GM19455 (cell line): ENCODE results near the gene SPIB.
"Not testable (repeated sequence)": the region's sequence is repeated elsewhere in the genome, so short reads cannot be mapped to it uniquely, and the experiment has no call there.

Experiments
- ATAC-seq: cut with Tn5 transposase; IDR thresholded peaks from one replicate; pipeline ENCODE4 v1.9.1; 2021; ENCODE audit not compliant: unreplicated experiment

SPIB gene

GRCh38 chr19:50465986-50466705, 47.4 kb downstream of the SPIB start:
- ATAC-seq: no peak

DNA sequence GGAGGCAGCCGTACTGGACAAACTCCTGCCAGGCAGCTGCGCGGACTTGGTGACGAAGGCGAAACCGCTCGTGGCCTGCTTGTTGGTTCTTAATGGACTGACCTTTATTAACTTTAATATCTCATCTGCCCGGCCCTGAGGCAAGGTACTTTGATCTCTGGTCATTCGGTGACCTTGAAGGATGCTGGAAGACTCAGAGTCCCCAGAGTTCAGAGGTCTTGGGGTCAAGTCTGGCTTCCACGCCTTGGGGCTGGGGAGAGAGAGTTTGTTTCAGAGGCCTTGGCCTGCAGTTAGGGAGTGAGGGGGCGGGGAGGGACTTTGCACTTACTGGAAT, 47.9 kb downstream of the SPIB start:
- ATAC-seq: no peak

GRCh38 chr19:50467566-50467965, 48.8 kb downstream of the SPIB start:
- no peak for ATAC-seq

GRCh38 chr19:50468818-50469217, 50.1 kb downstream of the SPIB start:
- ATAC-seq: no peak

DNA sequence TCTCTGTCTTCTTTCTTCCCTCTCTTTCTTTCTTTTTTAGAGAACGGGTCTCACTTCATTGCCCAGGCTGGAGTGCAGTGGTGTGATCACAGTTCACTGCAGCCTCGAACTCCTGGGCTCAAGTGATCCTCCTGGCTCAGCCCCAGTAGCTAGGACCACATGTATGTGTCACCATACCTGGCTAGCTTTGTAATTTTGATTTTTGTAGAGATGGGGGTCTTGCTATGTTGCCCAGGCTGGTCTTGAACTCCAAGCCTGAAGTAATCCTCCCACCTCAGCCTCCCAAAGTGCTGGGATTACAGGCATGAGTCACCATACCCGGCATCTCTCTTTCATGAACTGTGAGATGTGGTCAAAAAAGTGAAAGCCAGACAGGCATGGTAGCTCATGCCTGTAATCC, 54.6 kb downstream of the SPIB start:
- not testable (repeated sequence) for ATAC-seq

- no peak for ATAC-seq
These were observed 56.4 kb downstream of the SPIB start for GRCh38 chr19:50475101-50475568.

GRCh38 chr19:50475736-50476223, 57.0 kb downstream of the SPIB start:
- no peak for ATAC-seq

DNA sequence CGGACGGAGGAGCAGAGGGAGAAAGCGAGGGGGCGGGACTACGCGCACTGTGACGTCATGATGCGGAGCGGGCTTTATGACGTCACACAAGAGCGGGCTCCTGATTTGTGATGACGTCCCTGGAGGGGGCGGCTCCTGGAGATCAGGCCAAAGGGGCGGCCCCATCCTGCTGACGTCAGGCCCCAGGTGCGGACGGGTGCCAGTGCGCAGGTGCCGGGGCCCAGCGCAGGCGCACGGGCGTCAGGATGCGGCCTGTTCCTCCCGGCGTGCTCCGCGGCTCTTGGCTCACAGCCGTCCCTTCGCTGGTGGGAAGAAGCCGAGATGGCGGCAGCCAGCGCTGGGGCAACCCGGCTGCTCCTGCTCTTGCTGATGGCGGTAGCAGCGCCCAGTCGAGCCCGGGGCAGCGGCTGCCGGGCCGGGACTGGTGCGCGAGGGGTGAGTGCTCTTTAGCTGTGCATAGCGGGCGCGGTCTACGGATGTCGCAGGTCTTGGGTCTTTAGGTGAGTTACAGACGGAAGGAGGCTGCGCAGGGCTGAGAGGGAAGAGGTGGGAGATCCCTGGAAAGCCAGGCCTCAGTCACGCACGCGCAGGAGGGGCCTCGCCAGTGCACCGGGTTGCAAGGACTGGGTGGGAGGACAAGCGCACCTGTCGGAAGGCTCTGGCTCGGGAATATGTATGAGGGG, 57.6 kb downstream of the SPIB start, which contains the start of the genes EMC10 and GARIN5A:
Gene EMC10 (plus strand): TSS at position 284 of the 683 bp plus-strand sequence. CDS start 38 bp downstream, at position 322.
Gene GARIN5A (minus strand): TSS at position 625 of the 683 bp plus-strand sequence. CDS start 460 bp downstream, at position 165.
- peak; percentile 69 for ATAC-seq

- no peak for ATAC-seq
These were observed 58.1 kb downstream of the SPIB start for GRCh38 chr19:50476907-50477238.

DNA sequence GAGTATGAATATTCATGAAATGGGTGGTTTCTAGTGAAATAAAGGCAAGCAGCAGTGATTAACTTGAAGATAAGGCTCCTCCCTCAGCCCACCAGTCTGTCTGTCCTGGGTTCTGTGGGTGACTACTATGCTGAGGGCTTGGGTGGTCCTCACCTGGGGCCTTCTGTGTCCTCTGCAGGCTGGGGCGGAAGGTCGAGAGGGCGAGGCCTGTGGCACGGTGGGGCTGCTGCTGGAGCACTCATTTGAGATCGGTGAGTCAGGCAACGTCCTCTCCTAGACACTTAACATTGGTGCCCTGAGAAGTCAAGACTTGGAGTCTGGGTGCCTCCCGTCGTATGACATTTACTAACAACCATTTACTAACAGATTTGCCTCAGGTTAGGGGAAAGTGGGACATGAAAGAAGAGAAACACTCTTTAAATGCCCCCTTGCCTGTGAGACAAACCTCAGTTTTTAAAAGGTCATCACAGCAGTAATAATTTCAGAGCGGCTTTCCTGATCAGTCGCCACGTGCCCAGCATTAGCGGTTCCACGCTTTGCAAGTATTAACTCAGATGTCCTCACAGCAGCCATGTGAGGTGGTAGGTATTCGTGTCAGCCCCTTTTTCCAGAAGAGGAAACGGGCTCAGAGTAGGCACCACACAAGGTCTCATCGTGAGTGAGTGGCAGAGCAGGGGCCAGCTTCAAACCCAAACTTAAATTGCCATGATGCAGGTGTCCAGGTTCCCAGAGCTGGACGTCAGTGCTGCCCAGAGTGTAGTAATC, 59.2 kb downstream of the SPIB start:
- no peak for ATAC-seq

GRCh38 chr19:50478901-50479715, 60.4 kb downstream of the SPIB start:
- no peak for ATAC-seq

GRCh38 chr19:50479761-50480251, 61.1 kb downstream of the SPIB start:
- no peak for ATAC-seq

- no peak for ATAC-seq
These were observed 61.8 kb downstream of the SPIB start for GRCh38 chr19:50480281-50481111.
